ENCODE results near the gene BCL2L12.

BCL2L12 gene

DNA sequence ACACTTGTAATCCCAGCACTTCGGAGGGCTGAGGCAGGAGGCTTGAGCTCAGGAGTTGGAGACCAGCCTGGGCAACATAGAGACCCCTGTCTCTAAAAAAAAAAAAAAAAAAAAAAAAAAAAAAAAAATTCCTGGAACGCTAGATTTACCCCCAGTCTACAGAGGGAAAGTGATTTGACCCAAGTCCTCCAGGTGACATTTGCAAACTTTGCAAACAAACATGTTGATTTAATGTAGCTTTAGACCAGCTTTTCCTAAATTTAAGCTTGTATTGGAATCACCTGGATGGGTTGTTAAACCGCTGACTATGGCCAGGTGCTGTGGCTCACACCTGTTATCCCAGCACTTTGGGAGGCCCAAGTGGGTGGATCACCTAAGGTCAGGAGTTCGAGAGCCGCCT, 33.6 kb downstream of the BCL2L12 start:
- no peak overlapping the region for H3K4me3 ChIP-seq (ENCODE audit: low read depth, low read length)
- DNase-seq (ENCODE audit: low read depth): no peak
- TF ChIP-seq, protein P1, sequence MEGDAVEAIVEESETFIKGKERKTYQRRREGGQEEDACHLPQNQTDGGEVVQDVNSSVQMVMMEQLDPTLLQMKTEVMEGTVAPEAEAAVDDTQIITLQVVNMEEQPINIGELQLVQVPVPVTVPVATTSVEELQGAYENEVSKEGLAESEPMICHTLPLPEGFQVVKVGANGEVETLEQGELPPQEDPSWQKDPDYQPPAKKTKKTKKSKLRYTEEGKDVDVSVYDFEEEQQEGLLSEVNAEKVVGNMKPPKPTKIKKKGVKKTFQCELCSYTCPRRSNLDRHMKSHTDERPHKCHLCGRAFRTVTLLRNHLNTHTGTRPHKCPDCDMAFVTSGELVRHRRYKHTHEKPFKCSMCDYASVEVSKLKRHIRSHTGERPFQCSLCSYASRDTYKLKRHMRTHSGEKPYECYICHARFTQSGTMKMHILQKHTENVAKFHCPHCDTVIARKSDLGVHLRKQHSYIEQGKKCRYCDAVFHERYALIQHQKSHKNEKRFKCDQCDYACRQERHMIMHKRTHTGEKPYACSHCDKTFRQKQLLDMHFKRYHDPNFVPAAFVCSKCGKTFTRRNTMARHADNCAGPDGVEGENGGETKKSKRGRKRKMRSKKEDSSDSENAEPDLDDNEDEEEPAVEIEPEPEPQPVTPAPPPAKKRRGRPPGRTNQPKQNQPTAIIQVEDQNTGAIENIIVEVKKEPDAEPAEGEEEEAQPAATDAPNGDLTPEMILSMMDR (IDR thresholded peaks at IDR 0.05; ENCODE audit: control insufficient read depth, extremely low read depth, insufficient read depth): no peak

DNA sequence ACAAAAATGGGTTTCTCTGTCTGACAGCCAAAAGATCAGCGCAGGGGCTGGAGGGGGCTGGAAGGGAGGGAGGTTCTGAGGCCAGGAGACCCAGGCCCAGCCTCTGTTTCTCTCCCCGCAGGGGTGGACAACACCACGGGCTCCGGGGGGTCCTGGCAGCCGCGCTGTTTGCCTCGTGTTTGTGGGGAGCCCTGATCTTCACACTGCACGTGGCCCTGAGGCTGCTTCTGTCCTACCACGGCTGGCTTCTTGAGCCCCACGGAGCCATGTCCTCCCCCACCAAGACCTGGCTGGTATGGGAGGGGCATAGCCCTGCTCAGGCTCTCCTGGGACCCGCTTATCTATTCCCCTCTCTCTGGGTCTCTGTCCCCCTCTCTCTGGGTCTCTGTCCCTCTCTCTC, 34.8 kb downstream of the BCL2L12 start:
- no peak overlapping the region for H3K4me3 ChIP-seq (ENCODE audit: low read depth, low read length)
- TF ChIP-seq, protein P1 (IDR thresholded peaks at IDR 0.05; ENCODE audit: control insufficient read depth, extremely low read depth, insufficient read depth): no peak
- no peak for DNase-seq (ENCODE audit: low read depth)

DNA sequence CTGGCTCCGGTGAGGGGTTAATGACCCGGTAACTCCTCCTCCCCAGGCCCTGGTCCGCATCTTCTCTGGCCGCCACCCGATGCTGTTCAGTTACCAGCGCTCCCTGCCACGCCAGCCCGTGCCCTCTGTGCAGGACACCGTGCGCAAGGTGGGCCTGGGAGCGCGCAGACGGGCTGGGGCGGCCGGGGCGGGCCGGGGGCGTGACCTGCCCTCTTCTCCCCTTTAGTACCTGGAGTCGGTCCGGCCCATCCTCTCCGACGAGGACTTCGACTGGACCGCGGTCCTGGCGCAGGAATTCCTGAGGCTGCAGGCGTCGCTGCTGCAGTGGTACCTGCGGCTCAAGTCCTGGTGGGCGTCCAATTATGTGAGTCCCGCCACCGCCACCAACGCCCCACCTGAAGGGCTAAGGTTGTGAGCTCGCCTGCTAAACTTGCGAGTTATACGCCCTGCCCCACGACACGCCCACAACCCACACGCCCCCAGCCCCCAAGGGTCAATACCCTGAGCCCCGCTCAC, 35.6 kb downstream of the BCL2L12 start:
- no peak overlapping the region for H3K4me3 ChIP-seq (ENCODE audit: low read depth, low read length)
- no peak for DNase-seq (ENCODE audit: low read depth)

DNA sequence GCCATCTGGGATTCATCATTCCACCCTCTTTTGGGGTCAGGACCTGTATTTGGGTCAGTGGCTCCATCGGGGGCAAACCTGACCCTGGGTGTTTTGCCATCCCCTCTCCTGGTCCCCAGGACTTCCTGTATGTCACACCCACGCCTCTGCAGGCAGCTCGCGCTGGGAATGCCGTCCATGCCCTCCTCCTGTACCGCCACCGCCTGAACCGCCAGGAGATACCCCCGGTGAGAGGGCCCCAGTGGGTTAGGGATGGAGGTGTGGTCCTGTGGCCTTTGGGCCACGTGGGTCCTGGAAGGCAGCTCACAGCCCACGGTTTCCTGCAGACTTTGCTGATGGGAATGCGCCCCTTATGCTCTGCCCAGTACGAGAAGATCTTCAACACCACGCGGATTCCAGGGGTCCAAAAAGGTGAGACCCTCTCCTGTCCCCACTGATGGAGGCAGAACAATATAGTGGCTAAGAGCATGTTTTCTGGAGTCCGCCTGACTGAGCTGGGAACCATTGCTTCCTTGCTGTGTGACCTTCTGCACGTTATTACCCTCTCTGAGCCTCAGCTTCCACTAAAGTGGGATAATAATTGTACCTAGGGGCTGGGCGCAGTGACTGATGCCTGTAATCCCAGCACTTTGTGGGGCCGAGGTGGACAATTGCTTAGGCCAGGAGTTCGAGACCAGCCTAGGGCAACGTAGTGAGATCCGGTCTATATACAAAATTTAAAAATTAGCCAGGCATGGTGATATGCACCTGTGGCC, 39.3 kb downstream of the BCL2L12 start:
- H3K4me3 ChIP-seq (ENCODE audit: low read depth, low read length): no peak overlapping the region
- no peak for DNase-seq (ENCODE audit: low read depth)
- TF ChIP-seq, protein P1 (IDR thresholded peaks at IDR 0.05; ENCODE audit: control insufficient read depth, extremely low read depth, insufficient read depth): no peak

More for the DNA sequence above, 35.6 kb downstream of the BCL2L12 start:
- TF ChIP-seq, protein P1 (IDR thresholded peaks at IDR 0.05; ENCODE audit: control insufficient read depth, extremely low read depth, insufficient read depth): no peak

DNA sequence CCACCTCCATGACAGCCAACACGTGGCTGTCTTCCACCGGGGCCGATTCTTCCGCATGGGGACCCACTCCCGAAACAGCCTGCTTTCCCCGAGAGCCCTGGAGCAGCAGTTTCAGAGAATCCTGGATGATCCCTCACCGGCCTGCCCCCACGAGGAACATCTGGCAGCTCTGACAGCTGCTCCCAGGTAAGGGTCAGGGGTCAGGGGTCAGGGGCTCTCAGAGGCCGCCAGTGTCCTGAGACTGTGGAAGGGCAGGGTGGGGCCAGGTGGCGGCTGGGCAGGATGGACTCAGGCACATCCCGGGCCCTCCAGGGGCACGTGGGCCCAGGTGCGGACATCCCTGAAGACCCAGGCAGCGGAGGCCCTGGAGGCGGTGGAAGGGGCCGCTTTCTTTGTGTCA, 40.2 kb downstream of the BCL2L12 start:
- H3K4me3 ChIP-seq (ENCODE audit: low read depth, low read length): no peak overlapping the region
- TF ChIP-seq, protein P1 (IDR thresholded peaks at IDR 0.05; ENCODE audit: control insufficient read depth, extremely low read depth, insufficient read depth): no peak

DNA sequence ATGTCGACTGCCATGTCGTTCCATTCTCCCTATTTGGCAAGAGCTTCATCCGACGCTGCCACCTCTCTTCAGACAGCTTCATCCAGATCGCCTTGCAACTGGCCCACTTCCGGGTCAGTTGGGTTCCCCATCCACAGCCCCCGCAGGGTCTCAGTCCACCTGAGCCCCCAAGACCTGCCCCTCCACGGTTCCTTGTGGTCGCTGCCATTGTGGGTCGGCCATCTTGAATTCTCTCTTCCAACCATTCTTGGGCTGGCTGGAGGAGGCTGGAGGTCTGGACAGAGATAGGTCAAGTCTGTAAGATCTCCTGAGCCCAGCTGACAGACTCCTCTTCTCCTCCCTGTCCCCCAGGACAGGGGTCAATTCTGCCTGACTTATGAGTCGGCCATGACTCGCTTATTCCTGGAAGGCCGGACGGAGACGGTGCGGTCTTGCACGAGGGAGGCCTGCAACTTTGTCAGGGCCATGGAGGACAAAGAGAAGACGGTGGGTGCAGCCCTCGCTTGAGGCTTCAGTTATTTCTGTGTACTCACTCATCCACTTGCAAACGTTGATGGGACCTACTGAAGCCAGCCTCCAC, 44.7 kb downstream of the BCL2L12 start:
- TF ChIP-seq, protein P1 (IDR thresholded peaks at IDR 0.05; ENCODE audit: control insufficient read depth, extremely low read depth, insufficient read depth): no peak
- DNase-seq (ENCODE audit: low read depth): no peak
- H3K4me3 ChIP-seq (ENCODE audit: low read depth, low read length): no peak overlapping the region

More for the DNA sequence above, 40.2 kb downstream of the BCL2L12 start:
- DNase-seq (ENCODE audit: low read depth): no peak
